RWPE2 (cell line): ENCODE measurements around the gene MBNL2.

Source experiments
- ATAC-seq: fragments of 200-7000 bp; cut with Tn5 transposase; 3 replicates; pipeline ENCODE4 v1.9.1; 2021; ENCODE audit warnings: low read depth
- DNase-seq: peaks from one replicate; pipeline ENCODE4 v3.0.0-alpha.2; 2020; ENCODE audit warnings: low spot score
- H3K27ac ChIP-seq: fragments of 450-650 bp; 2 replicates; pipeline ENCODE4 v1.5.1; 2017; ENCODE audit warnings: mild to moderate bottlenecking; ENCODE audit not compliant: poor library complexity, severe bottlenecking
- H3K27me3 ChIP-seq: fragments of 250-450 bp; sonication (Bioruptor Pico); 2 replicates; pipeline ENCODE4 v1.5.1; 2021; ENCODE audit warnings: mild to moderate bottlenecking, moderate library complexity; ENCODE audit not compliant: insufficient read depth, poor library complexity, severe bottlenecking
- H3K36me3 ChIP-seq: fragments of 250-450 bp; sonication (Bioruptor Pico); 2 replicates; pipeline ENCODE4 v1.5.1; 2020; ENCODE audit warnings: low read depth, mild to moderate bottlenecking, moderate library complexity
- H3K4me1 ChIP-seq: fragments of 250-450 bp; sonication (Bioruptor Pico); 2 replicates; pipeline ENCODE4 v1.5.1; 2021; ENCODE audit warnings: mild to moderate bottlenecking, moderate library complexity; ENCODE audit not compliant: insufficient read depth, poor library complexity, severe bottlenecking
- H3K4me3 ChIP-seq: fragments of 250-450 bp; sonication (Bioruptor Pico); 2 replicates; pipeline ENCODE4 v1.5.1; 2021; ENCODE audit warnings: mild to moderate bottlenecking, moderate library complexity; ENCODE audit not compliant: severe bottlenecking
- H3K9me3 ChIP-seq: fragments of 250-450 bp; sonication (Bioruptor Pico); 2 replicates; pipeline ENCODE4 v1.5.1; 2021; ENCODE audit warnings: mild to moderate bottlenecking, moderate library complexity; ENCODE audit not compliant: severe bottlenecking
- CTCF ChIP-seq: fragments of 450-650 bp; IDR thresholded peaks from one replicate; pipeline ENCODE4 v1.5.1; 2017; ENCODE audit warnings: mild to moderate bottlenecking, moderate library complexity; ENCODE audit not compliant: poor library complexity, severe bottlenecking

MBNL2 gene

GRCh38 chr13:97310809-97311436 lies 88.8 kb downstream of the MBNL2 start:
- Histone ChIP-seq H3K4me3 (no peak overlapping the region), H3K4me1 (peaks cover 27% of the 10 kb centered on the region), H3K27ac (no peak overlapping the region), H3K9me3 (no peaks in the 10 kb centered on the region), H3K27me3 (no peaks in the 10 kb centered on the region), H3K36me3 (no peaks in the 10 kb centered on the region)
- DNase-seq (no peak), ATAC-seq (no peak)
- TF ChIP-seq CTCF: no peak

GRCh38 chr13:97311956-97312355 lies 89.8 kb downstream of the MBNL2 start:
- H3K27ac ChIP-seq: no peak overlapping the region
- TF ChIP-seq CTCF: no peak
- no peak for ATAC-seq

GRCh38 chr13:97313551-97314260 lies 91.6 kb downstream of the MBNL2 start:
- H3K27ac ChIP-seq: no peak overlapping the region
- ATAC-seq: no peak
- no peaks in the 10 kb centered on the region for H3K36me3 ChIP-seq

More at GRCh38 chr13:97311956-97312355, 89.8 kb downstream of the MBNL2 start:
- no peak for DNase-seq
- no peaks in the 10 kb centered on the region for H3K36me3 ChIP-seq
- H3K27me3 ChIP-seq: no peaks in the 10 kb centered on the region
- H3K4me1 ChIP-seq: peaks cover 19% of the 10 kb centered on the region
- H3K4me3 ChIP-seq: no peak overlapping the region
- no peaks in the 10 kb centered on the region for H3K9me3 ChIP-seq

GRCh38 chr13:97316390-97316789 lies 94.3 kb downstream of the MBNL2 start:
- ATAC-seq (no peak), DNase-seq (no peak)
- Histone ChIP-seq H3K27ac (no peak overlapping the region), H3K27me3 (no peaks in the 10 kb centered on the region), H3K9me3 (no peaks in the 10 kb centered on the region), H3K4me1 (no peaks in the 10 kb centered on the region), H3K4me3 (no peak overlapping the region), H3K36me3 (no peaks in the 10 kb centered on the region)
- TF ChIP-seq CTCF: no peak

More at GRCh38 chr13:97313551-97314260, 91.6 kb downstream of the MBNL2 start:
- Histone ChIP-seq H3K4me3 (no peak overlapping the region), H3K4me1 (peaks cover 1% of the 10 kb centered on the region), H3K27me3 (no peaks in the 10 kb centered on the region), H3K9me3 (no peaks in the 10 kb centered on the region)
- TF ChIP-seq CTCF: no peak
- no peak for DNase-seq

GRCh38 chr13:97317933-97318332 lies 95.8 kb downstream of the MBNL2 start:
- no peak for TF ChIP-seq CTCF
- H3K4me1 ChIP-seq: no peaks in the 10 kb centered on the region
- no peak overlapping the region for H3K27ac ChIP-seq
- no peak overlapping the region for H3K4me3 ChIP-seq
- DNase-seq (no peak), ATAC-seq (no peak)
- no peaks in the 10 kb centered on the region for H3K27me3 ChIP-seq
- no peaks in the 10 kb centered on the region for H3K36me3 ChIP-seq
- no peaks in the 10 kb centered on the region for H3K9me3 ChIP-seq
